ENCODE results near the gene RAB33B.
"Not testable (repeated sequence)": the region's sequence is repeated elsewhere in the genome, so short reads cannot be mapped to it uniquely, and the experiment has no call there.

- not testable (repeated sequence) for TF ChIP-seq CTCF (IDR thresholded peaks at IDR 0.05; ENCODE audit: low read length); EZH2 (optimal IDR thresholded peaks at IDR 0.05; ENCODE audit: low read depth, low read length)
These were observed 14.8 kb downstream of the RAB33B start for GRCh38 chr4:139468756-139469155.

All from MM.1S (cell line).